GM06990 (cell line): ENCODE results near the gene EZH2.

ENCODE experiments used
- DNase-seq: peaks from one replicate; pipeline ENCODE4 v3.0.0-alpha.2; 2011; ENCODE audit not compliant: insufficient read length; ENCODE audit errors: extremely low read depth
- H3K27me3 ChIP-seq: replicated peaks from 2 replicates; pipeline ENCODE4 v1.6.0; 2011; ENCODE audit warnings: low read length; ENCODE audit not compliant: control insufficient read depth, insufficient read depth
- H3K36me3 ChIP-seq: 2 replicates; pipeline ENCODE4 v1.5.1; 2011; ENCODE audit warnings: low read length; ENCODE audit not compliant: control insufficient read depth, insufficient read depth
- H3K4me3 ChIP-seq: replicated peaks from 2 replicates; pipeline ENCODE4 v1.5.1; 2011; ENCODE audit warnings: low read depth, mild to moderate bottlenecking, control low read depth, low read length
- CTCF ChIP-seq: IDR thresholded peaks from 2 replicates; pipeline ENCODE4 v1.5.1; 2011; ENCODE audit warnings: low read length, control low read depth, mild to moderate bottlenecking, inconsistent platforms; ENCODE audit not compliant: insufficient read depth, poor library complexity, severe bottlenecking

The EZH2 gene

DNA sequence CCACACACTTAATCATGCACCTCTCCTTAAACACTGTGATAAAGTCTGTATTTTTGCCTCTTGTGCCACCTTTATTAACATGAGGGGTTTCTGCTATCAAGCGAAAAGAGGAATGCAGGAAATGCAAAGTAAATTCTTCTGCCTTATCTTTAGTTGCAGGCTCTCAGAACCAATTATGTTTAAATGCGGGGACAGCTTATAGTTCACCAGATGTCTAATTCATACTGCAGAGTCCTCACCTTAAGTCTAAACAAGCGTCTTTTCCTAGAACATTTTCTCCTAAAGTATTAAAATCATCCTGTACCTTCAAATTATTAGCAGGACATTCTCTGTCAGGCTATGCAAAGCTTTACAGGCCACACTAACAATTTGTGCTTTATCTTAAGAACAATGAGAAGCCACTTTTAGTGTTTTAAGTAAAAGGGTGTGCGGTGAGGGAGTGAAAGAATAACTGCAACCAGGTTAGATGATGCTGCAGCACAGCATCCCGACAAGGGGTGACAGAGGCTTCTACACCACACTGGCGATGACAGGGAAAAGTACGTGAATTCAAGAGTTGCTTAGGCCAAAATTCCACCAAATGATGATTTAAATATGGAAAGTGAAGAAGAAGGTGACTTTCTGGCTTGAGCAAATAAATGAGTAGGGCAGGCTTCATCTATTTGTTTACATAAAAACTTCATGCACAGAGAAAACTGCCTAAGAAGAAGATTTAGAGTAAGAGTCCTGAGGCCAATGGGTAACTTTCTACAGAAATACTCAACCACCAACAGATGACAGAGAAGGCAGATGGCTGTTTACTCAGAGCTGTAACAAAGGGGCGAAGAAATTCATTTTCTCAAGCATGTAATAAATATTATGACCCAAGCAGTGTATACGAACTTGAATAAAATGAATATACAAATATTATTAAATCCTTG, 36.0 kb downstream of the EZH2 start:
- no peak for DNase-seq
- TF ChIP-seq CTCF = no peak
- H3K36me3 ChIP-seq = no peaks in the 10 kb centered on the region
- H3K4me3 ChIP-seq = no peak overlapping the region
- no peaks in the 10 kb centered on the region for H3K27me3 ChIP-seq

DNA sequence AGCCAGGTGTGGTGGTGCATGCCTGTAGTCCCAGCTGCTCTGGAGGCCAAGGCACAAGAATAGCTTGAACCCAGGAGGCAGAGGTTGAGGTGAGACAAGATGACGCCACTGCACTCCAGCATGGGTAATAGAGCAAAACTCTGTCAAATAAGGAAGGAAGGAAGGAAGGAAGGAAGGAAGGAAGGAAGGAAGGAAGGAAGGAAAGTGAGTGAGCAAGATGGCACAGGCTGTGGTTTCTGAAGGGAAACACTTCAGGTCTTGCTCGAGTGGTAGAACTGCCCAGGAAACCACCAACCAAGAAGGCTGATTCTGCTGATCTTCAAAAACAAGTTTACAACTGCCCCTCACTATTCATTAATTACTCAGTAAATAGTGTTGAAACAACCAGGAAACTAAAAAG, 45.2 kb downstream of the EZH2 start:
- DNase-seq = no peak
- Histone ChIP-seq H3K27me3 (no peaks in the 10 kb centered on the region), H3K36me3 (peaks cover 4% of the 10 kb centered on the region; the same call in 1 of the 2 replicates)

GRCh38 chr7:148835854-148836253, 48.2 kb downstream of the EZH2 start:
- no peak for TF ChIP-seq CTCF
- DNase-seq = no peak
- no peaks in the 10 kb centered on the region for H3K27me3 ChIP-seq
- no peak overlapping the region for H3K4me3 ChIP-seq
- H3K36me3 ChIP-seq = peaks cover 6% of the 10 kb centered on the region

More for the DNA sequence above, 45.2 kb downstream of the EZH2 start:
- no peak overlapping the region for H3K4me3 ChIP-seq
- TF ChIP-seq CTCF = no peak

GRCh38 chr7:148834605-148835004, 49.5 kb downstream of the EZH2 start:
- H3K36me3 ChIP-seq = peaks cover 6% of the 10 kb centered on the region
- no peak for TF ChIP-seq CTCF
- DNase-seq = no peak
- H3K4me3 ChIP-seq = no peak overlapping the region
- no peaks in the 10 kb centered on the region for H3K27me3 ChIP-seq

DNA sequence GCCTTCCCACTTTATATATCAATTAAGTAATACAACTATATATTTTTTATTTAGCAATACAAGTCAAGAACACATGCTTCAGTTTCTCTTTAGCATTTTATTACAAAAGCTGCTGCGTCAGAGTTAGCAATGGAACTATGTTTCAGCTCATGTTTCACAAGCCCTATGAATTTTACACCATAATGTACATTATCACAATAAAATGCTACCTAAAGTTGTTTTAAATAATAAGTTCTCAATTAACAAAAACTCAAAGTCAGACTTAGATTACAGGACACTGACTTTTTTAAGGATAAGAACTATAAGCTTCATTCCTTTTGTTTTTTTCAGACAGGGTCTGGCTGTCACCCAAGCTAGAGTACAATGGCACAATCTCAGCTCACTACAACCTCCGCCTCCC, 52.3 kb downstream of the EZH2 start:
- H3K36me3 ChIP-seq = peaks cover 9% of the 10 kb centered on the region
- no peak for TF ChIP-seq CTCF
- no peak for DNase-seq

More for the DNA sequence above, 52.3 kb downstream of the EZH2 start:
- Histone ChIP-seq H3K4me3 (no peak overlapping the region), H3K27me3 (no peaks in the 10 kb centered on the region)
